Measurements from ENCODE around the gene GALT.

DNA sequence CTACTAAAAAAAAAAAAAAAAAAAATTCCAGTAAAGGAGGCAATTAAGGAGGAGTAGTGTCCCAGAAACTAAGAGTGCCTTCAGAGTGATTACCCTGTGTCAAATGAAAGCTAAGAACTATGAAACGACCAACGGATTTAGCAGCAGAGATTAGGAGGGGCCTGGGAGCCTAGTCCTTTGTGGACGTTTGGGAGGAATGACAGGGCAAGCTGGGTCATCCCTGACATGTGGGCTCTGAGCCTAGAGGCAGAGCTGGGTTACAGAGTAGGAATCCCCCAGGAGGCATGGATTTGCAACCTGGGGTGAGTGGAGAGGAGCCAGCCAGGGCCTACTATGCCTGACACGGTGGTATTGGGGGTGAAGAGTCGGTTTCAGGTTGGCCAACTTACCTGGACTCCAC lies 13.3 kb upstream of the GALT start:
- TF ChIP-seq, protein P1, sequence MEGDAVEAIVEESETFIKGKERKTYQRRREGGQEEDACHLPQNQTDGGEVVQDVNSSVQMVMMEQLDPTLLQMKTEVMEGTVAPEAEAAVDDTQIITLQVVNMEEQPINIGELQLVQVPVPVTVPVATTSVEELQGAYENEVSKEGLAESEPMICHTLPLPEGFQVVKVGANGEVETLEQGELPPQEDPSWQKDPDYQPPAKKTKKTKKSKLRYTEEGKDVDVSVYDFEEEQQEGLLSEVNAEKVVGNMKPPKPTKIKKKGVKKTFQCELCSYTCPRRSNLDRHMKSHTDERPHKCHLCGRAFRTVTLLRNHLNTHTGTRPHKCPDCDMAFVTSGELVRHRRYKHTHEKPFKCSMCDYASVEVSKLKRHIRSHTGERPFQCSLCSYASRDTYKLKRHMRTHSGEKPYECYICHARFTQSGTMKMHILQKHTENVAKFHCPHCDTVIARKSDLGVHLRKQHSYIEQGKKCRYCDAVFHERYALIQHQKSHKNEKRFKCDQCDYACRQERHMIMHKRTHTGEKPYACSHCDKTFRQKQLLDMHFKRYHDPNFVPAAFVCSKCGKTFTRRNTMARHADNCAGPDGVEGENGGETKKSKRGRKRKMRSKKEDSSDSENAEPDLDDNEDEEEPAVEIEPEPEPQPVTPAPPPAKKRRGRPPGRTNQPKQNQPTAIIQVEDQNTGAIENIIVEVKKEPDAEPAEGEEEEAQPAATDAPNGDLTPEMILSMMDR (IDR thresholded peaks at IDR 0.05): no peak
- TF ChIP-seq POLR2A (IDR thresholded peaks at IDR 0.05) (no peak), EP300 (IDR thresholded peaks at IDR 0.05) (no peak)

Measured in stomach (tissue), 4 donors.